ENCODE results near the gene TMEM143. TPM values are rescaled to one million over a fixed set of nuclear protein-coding genes. Genes with fewer than 3 reads are reported as not detected.

Gene TMEM143
- total RNA-seq, 2 donors from 2014 or later = 14.5 to 16.1 TPM

DNA sequence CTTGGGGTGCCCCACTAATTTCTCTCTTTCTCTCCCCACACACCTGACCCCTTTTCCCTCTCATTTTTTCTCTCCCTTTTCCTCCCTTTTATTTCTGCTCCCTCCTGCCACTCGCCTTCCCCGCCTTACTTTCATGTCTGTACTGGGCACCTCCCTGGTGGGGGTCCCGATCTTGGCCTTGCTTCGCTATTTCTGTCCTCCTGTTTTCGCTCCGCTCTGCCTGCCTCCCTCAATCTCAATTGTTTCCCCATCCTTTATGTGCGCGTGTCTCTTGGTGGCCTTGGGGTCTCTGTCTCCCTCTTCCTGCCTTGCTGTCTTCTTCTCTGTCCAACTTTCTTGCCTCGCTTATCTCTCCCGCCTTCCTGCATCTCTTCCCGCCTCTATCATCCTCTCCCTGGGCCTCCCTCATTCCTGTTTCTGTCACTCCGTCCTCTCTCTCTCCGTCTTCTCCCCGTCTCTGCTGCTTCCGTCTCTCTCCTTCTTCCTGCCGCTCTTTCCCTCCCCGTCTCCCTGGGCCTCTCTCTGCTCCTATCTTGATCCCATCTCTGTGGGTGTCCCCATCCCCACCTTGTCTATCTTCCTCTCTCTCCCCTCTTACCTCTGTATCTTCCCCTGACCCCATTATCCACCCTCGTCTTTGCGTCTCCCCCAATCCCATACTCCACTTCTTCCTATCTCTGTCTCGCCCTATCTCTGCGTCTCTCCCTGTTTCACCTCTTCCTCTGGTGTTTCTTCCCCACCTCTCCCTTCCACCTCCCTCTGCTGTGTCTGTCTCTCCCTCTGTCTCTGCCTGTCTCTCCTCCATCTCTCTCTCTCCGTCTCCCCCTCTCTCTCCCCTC is 33.7 kb upstream of the TMEM143 start:
- DNase-seq (no peak), ATAC-seq (no peak)
- Histone ChIP-seq H3K4me1 (peaks cover 19% of the 10 kb centered on the region), H3K9me3 (no peaks in the 10 kb centered on the region), H3K4me3 (no peak overlapping the region), H3K27ac (no peak overlapping the region), H3K27me3 (peaks cover 0 to 42% of the 10 kb centered on the region in 2 donors), H3K36me3 (replicated peaks in 1 of 2; ENCODE audit: insufficient read depth in 1 of 2, low read depth in 2 of 2) (no peaks in the 10 kb centered on the region)
- intact Hi-C loops (cut with DNase I) = no loop called here
- WGBS, 2 donors = 49 to 58% methylated on average over 22 of the region's 22 CpGs
- TF ChIP-seq, protein P1, sequence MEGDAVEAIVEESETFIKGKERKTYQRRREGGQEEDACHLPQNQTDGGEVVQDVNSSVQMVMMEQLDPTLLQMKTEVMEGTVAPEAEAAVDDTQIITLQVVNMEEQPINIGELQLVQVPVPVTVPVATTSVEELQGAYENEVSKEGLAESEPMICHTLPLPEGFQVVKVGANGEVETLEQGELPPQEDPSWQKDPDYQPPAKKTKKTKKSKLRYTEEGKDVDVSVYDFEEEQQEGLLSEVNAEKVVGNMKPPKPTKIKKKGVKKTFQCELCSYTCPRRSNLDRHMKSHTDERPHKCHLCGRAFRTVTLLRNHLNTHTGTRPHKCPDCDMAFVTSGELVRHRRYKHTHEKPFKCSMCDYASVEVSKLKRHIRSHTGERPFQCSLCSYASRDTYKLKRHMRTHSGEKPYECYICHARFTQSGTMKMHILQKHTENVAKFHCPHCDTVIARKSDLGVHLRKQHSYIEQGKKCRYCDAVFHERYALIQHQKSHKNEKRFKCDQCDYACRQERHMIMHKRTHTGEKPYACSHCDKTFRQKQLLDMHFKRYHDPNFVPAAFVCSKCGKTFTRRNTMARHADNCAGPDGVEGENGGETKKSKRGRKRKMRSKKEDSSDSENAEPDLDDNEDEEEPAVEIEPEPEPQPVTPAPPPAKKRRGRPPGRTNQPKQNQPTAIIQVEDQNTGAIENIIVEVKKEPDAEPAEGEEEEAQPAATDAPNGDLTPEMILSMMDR (IDR thresholded peaks at IDR 0.05) = no peak
- TF ChIP-seq POLR2A (IDR thresholded peaks at IDR 0.05) = no peak

DNA sequence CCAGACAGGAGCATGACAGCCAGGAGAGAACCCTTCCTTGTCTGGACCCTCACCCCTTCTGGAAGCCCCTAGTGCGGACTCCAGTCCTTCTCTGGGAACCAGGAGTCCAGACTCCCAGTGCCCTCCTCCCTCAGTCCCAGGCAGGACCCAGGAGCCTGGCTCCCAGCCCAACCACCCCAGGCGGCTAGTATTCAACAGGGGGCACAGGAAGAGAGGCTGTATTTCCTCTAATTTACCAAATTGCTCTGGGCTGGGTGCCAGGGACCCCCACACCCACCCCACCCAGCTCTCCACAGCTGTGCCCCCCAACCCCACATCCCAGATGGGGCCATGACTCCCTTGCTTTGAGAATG is 33.1 kb upstream of the TMEM143 start:
- Histone ChIP-seq H3K36me3 (replicated peaks in 1 of 2; ENCODE audit: insufficient read depth in 1 of 2, low read depth in 2 of 2) (no peaks in the 10 kb centered on the region), H3K9me3 (no peaks in the 10 kb centered on the region), H3K4me3 (no peak overlapping the region), H3K4me1 (peaks cover 19% of the 10 kb centered on the region), H3K27ac (no peak overlapping the region), H3K27me3 (peaks cover 0 to 42% of the 10 kb centered on the region in 2 donors)
- 40 to 42% methylated on average over 2 of the region's 2 CpGs for WGBS, 2 donors
- TF ChIP-seq, protein P1 (IDR thresholded peaks at IDR 0.05) = no peak
- no peak for TF ChIP-seq POLR2A (IDR thresholded peaks at IDR 0.05)
- intact Hi-C loops (cut with DNase I) = no loop called here
- ATAC-seq (no peak), DNase-seq (no peak)

DNA sequence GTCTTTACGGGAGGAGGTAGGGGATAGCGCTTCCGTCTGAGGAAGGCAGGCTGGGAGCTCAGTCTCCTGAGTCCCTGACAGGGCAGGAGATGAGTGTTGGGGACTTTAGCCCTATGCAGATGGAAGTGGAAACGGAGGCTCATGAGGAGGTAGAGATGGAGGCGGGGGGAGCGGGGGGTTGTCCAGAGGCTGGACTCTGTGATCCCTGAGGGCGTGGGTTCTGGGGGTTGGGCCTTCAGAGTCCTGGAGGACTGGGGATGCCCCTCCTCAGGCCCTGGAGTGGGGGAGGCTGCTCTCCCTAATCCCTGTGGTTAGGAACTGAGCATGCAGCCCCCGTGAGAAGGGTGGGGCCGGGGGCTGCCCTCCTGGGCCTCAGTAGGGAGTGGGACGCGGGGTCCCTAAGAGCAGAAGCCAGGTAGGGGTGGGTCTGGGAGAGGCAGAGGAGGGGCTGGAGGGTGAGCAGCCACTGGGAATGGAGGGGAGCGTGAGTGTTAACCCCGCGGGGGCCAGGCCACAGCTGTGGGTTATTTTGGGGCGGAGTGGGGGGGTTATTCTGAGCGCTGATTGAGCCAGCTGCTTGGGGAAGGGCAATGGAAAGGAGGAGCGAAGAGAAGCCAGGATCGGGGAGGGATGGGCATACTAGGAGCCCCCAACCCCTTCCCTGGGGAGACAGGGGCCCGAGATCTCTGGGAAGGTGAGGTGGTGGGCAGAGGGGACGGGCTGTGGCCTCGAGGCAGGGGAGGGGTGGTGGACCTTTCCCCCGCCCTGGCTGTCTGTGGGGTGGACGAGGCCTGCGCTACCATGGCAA is 32.5 kb upstream of the TMEM143 start:
- H3K27me3 ChIP-seq = peaks cover 0 to 42% of the 10 kb centered on the region in 2 donors
- TF ChIP-seq, protein P1 (IDR thresholded peaks at IDR 0.05) = no peak
- no peak for TF ChIP-seq POLR2A (IDR thresholded peaks at IDR 0.05)
- no peak overlapping the region for H3K4me3 ChIP-seq
- H3K27ac ChIP-seq = no peak overlapping the region
- intact Hi-C loops (cut with DNase I) = no loop called here
- no peaks in the 10 kb centered on the region for H3K9me3 ChIP-seq
- no peak for DNase-seq
- no peak for ATAC-seq
- H3K4me1 ChIP-seq = peaks cover 23% of the 10 kb centered on the region
- no peaks in the 10 kb centered on the region for H3K36me3 ChIP-seq (replicated peaks in 1 of 2; ENCODE audit: insufficient read depth in 1 of 2, low read depth in 2 of 2)
- 52 to 53% methylated on average over 22 to 24 of the region's 24 CpGs for WGBS, 2 donors

DNA sequence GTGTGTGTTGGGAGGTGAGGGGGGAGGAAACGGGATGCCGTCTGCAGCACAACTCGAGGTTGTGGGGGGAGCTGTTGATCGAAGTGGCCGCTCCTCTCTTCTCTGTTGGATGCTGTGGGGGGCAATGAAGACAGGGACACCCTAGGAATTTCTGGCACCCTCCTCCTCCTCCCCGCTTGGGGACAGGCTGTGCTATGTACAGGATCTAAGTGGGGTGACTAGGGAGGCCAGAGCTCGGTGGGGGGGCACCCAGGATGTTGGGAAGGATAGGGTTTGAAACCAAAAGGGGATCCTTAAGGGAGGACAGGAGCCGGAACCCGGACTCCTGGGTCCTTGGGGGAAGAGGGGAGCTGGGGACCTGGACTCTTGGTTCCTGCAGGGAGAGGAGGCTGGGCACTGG is 31.8 kb upstream of the TMEM143 start:
- TF ChIP-seq POLR2A (IDR thresholded peaks at IDR 0.05) = no peak
- TF ChIP-seq, protein P1 (IDR thresholded peaks at IDR 0.05) = no peak
- 23 to 25% methylated on average over 9 of the region's 9 CpGs for WGBS, 2 donors
- H3K4me1 ChIP-seq = peaks cover 23% of the 10 kb centered on the region
- intact Hi-C loops (cut with DNase I) = no loop called here
- H3K27me3 ChIP-seq = peaks cover 0 to 42% of the 10 kb centered on the region in 2 donors
- H3K9me3 ChIP-seq = no peaks in the 10 kb centered on the region
- H3K4me3 ChIP-seq = no peak overlapping the region
- no peak for ATAC-seq
- H3K27ac ChIP-seq = no peak overlapping the region
- H3K36me3 ChIP-seq (replicated peaks in 1 of 2; ENCODE audit: insufficient read depth in 1 of 2, low read depth in 2 of 2) = no peaks in the 10 kb centered on the region
- DNase-seq = no peak

All from body of pancreas (tissue), 4 donors.